Stimulated activated naive CD8-positive, alpha-beta T cell treated with anti-CD3 and anti-CD28 coated beads, Interleukin-15, Interleukin-2, amounts not matched to agents 100 ng/mL and 50 ng/mL, for 24 hours (primary cell): ENCODE data around the gene SIGLEC1.

ENCODE experiments used
- H3K27ac Mint-ChIP-seq: one replicate; pipeline ENCODE4 v1.8.0; 2021; ENCODE audit warnings: mild to moderate bottlenecking, mixed read lengths
- H3K27me3 Mint-ChIP-seq: one replicate; pipeline ENCODE4 v1.8.0; 2021; ENCODE audit warnings: mixed read lengths
- H3K36me3 Mint-ChIP-seq: one replicate; pipeline ENCODE4 v1.8.0; 2021; ENCODE audit warnings: low read depth, mixed read lengths
- H3K4me1 Mint-ChIP-seq: one replicate; pipeline ENCODE4 v1.8.0; 2021; ENCODE audit warnings: low read depth, mixed read lengths
- H3K4me3 Mint-ChIP-seq: one replicate; pipeline ENCODE4 v1.8.0; 2021; ENCODE audit warnings: mild to moderate bottlenecking, mixed read lengths
- H3K9me3 Mint-ChIP-seq: one replicate; pipeline ENCODE4 v1.8.0; 2021; ENCODE audit warnings: mixed read lengths

The SIGLEC1 gene

DNA sequence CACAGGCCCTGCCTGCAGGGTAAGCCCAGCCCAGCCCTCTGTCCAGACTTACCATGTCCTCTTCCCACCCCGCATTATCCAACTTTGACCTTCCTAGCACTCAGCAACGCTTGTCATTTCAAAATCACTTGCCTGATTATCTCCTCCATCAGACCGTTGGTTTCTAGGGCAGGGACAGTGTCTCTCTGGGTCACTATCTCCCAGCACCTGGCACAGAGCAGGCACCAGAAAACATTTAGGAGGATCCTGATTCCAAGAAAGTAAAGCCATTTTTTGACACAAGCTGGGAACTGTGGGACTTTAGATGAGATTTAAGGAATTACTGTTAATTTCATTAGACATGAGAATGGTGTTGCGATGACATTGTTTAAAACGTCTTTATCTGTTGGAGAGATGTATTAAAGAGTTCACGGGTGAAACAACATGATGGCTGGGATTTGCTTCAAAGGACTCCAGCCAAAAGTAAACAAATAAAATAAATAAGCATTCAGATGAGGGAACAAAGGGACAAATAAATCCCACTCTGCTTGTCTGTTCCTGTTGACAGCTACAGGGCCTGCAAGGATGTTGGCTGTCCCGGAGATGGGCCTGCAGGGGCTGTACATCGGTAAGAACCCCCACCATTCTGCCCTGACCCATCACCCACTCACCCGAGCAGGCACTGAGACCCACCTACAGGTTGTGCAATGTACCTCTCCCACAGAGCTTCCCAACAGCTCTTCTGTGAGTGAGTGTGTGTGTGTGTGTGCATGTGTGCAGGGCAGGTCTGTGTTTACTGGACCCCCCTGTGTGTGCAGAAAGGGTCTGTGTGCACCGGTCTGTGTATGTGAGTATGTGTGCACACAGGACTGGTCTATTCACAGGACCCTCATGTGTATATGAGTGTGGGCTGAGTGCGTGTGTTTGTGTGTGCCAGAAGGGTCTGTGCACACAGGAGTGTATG, 26.0 kb upstream of the SIGLEC1 start:
- H3K27ac Mint-ChIP-seq = no peak overlapping the region
- no peaks in the 10 kb centered on the region for H3K9me3 Mint-ChIP-seq
- H3K4me1 Mint-ChIP-seq = no peaks in the 10 kb centered on the region
- H3K4me3 Mint-ChIP-seq = no peak overlapping the region
- H3K27me3 Mint-ChIP-seq = peaks cover 7% of the 10 kb centered on the region
- no peaks in the 10 kb centered on the region for H3K36me3 Mint-ChIP-seq

GRCh38 chr20:3735768-3736167, 23.4 kb upstream of the SIGLEC1 start:
- Mint-ChIP-seq H3K27me3 (peaks cover 24% of the 10 kb centered on the region), H3K4me1 (no peaks in the 10 kb centered on the region), H3K9me3 (no peaks in the 10 kb centered on the region), H3K36me3 (no peaks in the 10 kb centered on the region), H3K4me3 (no peak overlapping the region), H3K27ac (no peak overlapping the region)

GRCh38 chr20:3734111-3734843, 21.9 kb upstream of the SIGLEC1 start:
- Mint-ChIP-seq H3K9me3 (no peaks in the 10 kb centered on the region), H3K36me3 (no peaks in the 10 kb centered on the region), H3K27me3 (peaks cover 26% of the 10 kb centered on the region), H3K4me3 (no peak overlapping the region), H3K27ac (no peak overlapping the region), H3K4me1 (no peaks in the 10 kb centered on the region)

DNA sequence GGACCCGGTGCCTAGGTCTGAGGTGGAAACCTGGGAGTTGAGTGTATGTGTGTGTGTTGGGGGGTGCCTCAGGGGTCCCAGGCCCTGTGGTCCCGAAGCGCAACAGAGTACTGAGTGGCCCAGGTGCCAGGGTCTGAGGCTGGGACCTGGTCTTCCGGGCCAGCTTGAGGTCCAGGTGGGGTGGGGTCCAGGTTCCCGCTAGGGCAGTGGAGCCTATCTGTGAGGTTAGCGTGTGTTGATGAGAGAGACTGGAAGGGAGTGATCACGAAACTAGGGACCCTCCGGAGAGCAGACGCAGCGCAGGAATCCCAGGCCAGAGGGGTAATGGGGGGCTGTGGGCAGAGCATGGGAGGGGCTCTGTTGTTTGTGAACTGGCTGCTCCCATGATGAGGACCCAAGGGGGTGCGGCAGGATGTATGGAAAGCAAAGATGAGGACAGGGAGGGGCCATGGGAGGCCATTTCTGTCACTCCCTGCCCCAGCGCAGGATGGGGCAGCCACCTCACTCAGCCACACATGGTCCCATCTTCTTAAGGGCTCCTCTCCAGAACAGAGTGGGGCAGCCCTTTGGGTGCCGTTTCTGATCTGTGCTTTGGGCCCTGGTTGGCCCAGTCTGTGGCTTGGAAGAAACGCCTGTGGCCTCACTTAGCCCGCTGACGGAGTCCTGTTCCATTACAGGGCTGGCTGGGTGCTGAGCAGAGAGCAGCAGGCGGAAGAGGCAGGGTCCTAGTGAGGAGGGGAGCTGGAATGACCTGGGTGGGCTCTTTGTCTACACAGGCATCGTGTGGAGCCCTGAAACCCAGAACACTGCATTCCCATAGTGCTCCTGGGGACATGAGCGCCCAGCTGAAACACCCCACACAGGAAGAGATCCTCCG, 21.0 kb upstream of the SIGLEC1 start:
- H3K27me3 Mint-ChIP-seq = peaks cover 26% of the 10 kb centered on the region
- no peak overlapping the region for H3K27ac Mint-ChIP-seq
- no peak overlapping the region for H3K4me3 Mint-ChIP-seq
- H3K9me3 Mint-ChIP-seq = no peaks in the 10 kb centered on the region
- H3K4me1 Mint-ChIP-seq = no peaks in the 10 kb centered on the region
- H3K36me3 Mint-ChIP-seq = no peaks in the 10 kb centered on the region

DNA sequence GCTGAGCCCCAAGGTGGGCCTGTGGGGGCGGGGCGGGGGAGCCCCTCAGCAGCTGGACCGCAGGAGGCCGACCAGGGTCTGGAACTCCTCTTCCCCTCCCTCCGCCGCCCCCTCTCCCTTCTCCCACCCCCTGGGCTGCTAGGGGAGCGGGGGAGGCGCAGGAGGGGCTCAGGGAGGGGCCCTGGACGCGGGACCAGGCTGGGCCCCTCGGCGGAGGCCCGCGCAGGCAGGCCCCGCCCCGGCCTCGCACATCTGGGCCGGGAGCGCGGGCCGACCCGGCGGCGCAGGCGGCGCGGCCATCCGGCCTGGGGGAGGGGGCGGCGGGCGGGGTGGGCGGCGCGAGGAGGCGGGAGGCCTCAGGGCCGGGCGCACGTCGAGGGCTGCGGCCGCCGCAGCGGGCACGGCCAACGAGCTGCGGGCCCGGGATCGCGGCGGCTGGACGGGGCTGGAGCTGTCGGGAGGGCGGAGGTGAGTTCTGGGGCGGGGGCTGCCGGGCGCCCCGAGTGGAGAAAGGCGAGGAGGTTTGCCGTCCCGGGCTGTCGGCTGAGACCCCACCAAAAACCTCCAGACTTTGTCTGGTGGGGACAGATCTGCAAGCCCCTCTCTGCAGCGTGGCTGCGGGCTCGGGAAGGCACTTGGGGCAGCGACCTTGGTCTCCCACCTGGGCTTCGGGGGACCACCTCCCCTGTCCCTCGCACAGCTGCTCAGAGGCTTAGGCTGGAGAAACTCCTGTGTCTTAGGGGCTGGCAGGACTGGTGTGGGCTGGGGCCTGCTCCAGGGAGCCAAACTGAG, 20.1 kb upstream of the SIGLEC1 start, which contains the start of gene HSPA12B:
TSS of gene HSPA12B (plus strand) at position 359 of the 792 bp plus-strand sequence. CDS start 5,990 bp downstream, outside the sequence.
- H3K4me3 Mint-ChIP-seq = no peak within 1 kb of the TSS
- no peak within 1 kb of the TSS for H3K27ac Mint-ChIP-seq
- no peaks in the 10 kb centered on the region for H3K4me1 Mint-ChIP-seq
- H3K27me3 Mint-ChIP-seq = peaks cover 32% of the 10 kb centered on the region
- no peaks in the 10 kb centered on the region for H3K9me3 Mint-ChIP-seq
- no peaks in the 10 kb centered on the region for H3K36me3 Mint-ChIP-seq

- Mint-ChIP-seq H3K27ac (no peak overlapping the region), H3K4me3 (no peak overlapping the region), H3K36me3 (no peaks in the 10 kb centered on the region), H3K27me3 (peaks cover 38% of the 10 kb centered on the region), H3K4me1 (no peaks in the 10 kb centered on the region), H3K9me3 (no peaks in the 10 kb centered on the region)
Observed at GRCh38 chr20:3731944-3732326, 19.5 kb upstream of the SIGLEC1 start.

GRCh38 chr20:3730803-3731672, 18.6 kb upstream of the SIGLEC1 start:
- H3K9me3 Mint-ChIP-seq = no peaks in the 10 kb centered on the region

DNA sequence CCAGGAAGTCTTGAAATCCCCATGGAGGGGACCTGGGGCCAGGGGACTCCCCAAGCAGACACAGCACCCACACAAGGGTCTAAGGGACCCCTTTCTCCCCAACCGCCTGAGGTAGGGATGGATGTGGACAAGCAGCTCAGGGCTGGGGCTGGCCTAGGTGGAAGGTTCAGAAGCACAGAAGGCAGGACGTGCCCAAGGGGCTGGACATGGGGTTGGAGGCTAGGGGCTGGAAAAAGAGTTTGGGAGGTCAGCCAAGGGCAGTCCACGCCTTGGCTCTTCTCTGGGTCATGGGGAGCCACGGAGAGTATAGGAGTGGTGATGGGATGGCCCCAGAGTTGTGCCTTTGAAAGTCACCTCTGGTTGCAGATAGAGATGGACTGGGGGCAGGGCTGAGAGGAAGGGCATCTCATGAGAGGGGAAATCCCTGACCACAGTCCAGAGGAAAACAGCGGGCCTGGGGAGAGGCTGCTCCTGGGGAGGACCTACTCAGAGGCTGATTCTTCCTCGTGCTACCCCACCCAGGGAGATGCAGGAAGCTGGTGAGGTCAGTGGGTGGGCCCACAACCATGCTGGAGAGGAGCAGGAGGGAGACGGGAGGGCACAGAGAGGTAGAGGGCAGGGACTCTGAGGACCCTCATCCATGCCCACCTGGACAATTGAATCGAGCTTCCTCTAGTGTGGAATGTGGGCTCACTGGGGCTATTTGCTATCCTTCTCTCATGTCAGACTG, 17.6 kb upstream of the SIGLEC1 start:
- H3K36me3 Mint-ChIP-seq = no peaks in the 10 kb centered on the region
- H3K4me1 Mint-ChIP-seq = no peaks in the 10 kb centered on the region
- H3K9me3 Mint-ChIP-seq = no peaks in the 10 kb centered on the region
- H3K4me3 Mint-ChIP-seq = no peak overlapping the region
- H3K27me3 Mint-ChIP-seq = peaks cover 42% of the 10 kb centered on the region
- no peak overlapping the region for H3K27ac Mint-ChIP-seq

More at GRCh38 chr20:3730803-3731672, 18.6 kb upstream of the SIGLEC1 start:
- Mint-ChIP-seq H3K36me3 (no peaks in the 10 kb centered on the region), H3K27me3 (peaks cover 40% of the 10 kb centered on the region), H3K4me1 (no peaks in the 10 kb centered on the region), H3K27ac (no peak overlapping the region), H3K4me3 (no peak overlapping the region)

DNA sequence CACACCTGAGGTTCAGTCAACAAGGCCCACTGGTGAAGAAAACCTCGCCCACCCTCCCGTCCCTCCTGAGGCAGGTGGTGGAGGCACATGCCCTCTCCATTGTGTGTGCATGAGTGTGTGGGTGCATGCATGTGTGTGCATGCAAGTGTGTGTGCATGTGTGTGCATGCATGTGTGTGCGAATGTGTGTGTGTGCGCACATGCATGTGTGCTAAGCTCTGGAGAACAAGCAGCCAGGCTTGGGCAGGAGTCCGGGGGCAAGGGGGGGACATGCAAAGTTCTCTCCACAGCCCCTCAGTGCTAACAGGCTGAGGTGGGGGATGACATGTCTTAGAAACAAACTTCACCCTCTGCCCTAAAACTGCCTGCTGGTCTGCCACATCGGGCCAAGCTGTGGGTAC, 17.0 kb upstream of the SIGLEC1 start:
- Mint-ChIP-seq H3K36me3 (no peaks in the 10 kb centered on the region), H3K9me3 (no peaks in the 10 kb centered on the region), H3K27me3 (peaks cover 47% of the 10 kb centered on the region), H3K4me1 (no peaks in the 10 kb centered on the region), H3K4me3 (no peak overlapping the region), H3K27ac (no peak overlapping the region)

- no peak overlapping the region for H3K27ac Mint-ChIP-seq
- H3K36me3 Mint-ChIP-seq = no peaks in the 10 kb centered on the region
- H3K4me3 Mint-ChIP-seq = no peak overlapping the region
- H3K9me3 Mint-ChIP-seq = no peaks in the 10 kb centered on the region
- H3K27me3 Mint-ChIP-seq = peaks cover 49% of the 10 kb centered on the region
- no peaks in the 10 kb centered on the region for H3K4me1 Mint-ChIP-seq
Observed at GRCh38 chr20:3728876-3729275, 16.5 kb upstream of the SIGLEC1 start.

DNA sequence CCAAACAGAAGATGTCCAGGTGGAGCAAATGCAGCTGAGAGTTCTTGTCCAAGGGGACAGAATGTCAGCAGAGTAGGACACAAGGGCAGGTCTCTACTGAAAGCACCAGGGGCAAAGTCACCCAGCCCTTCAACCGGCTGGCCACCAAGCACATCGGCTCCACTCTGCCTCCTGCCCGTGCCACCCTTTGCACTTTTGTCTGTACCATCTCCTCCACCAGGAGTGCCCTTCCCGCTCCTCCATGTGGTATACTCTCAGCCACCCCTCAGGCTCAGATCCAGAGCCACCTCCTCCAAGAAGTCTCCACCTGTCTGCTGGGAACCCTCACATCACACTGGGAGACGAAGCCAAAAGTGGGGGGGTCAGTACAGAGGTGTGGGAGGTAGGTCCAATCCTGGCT, 16.0 kb upstream of the SIGLEC1 start:
- no peaks in the 10 kb centered on the region for H3K9me3 Mint-ChIP-seq

GRCh38 chr20:3727401-3728021, 15.1 kb upstream of the SIGLEC1 start:
- H3K4me3 Mint-ChIP-seq = no peak overlapping the region
- H3K36me3 Mint-ChIP-seq = no peaks in the 10 kb centered on the region
- no peaks in the 10 kb centered on the region for H3K4me1 Mint-ChIP-seq
- H3K27ac Mint-ChIP-seq = no peak overlapping the region
- H3K9me3 Mint-ChIP-seq = no peaks in the 10 kb centered on the region
- peaks cover 44% of the 10 kb centered on the region for H3K27me3 Mint-ChIP-seq

More for the DNA sequence above, 16.0 kb upstream of the SIGLEC1 start:
- Mint-ChIP-seq H3K4me1 (no peaks in the 10 kb centered on the region), H3K4me3 (no peak overlapping the region), H3K27ac (no peak overlapping the region), H3K36me3 (no peaks in the 10 kb centered on the region), H3K27me3 (peaks cover 48% of the 10 kb centered on the region)
